Measurements from ENCODE around the gene SHLD1. TPM values are rescaled to one million over a fixed set of nuclear protein-coding genes. Genes with fewer than 3 reads are reported as not detected.

Gene SHLD1
- total and polyA plus RNA-seq, 2 experiments from 2014 or later = 1.4 to 15.0 TPM

DNA sequence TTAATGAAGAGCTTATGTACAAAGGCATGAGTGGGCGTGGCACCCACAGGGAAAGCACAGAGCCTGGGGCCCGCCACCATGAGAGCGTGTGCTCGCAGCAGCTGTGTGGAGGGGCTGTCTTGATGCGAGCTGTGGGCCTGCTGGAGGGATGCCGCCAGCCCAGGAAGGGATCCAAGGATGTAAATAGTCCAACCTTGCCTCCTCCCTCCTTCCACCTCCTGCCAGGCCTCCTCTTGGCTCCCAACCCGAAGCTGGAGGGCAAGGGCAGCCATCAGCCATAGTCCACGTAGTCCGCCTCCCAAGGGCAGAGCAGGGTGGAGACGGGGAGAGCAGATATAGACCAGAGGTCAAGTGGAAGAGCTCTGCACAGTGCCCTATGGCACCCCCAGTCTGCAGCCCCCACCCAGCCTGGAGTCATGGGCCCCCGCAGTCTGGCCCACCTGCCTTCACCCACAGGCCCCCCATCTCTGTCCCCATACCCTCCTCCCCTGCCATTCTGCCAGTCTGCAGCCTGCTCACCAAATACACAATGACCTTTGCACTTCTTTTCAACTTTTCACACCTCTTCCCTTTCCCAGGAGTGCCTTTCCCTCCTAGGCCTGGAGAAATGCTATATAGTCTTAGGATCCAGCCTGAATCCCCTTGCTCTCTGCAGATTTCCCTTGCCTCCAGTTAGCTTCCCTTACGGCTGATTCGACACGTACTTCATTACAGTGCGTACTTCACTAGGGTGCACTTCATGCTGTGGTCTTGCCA lies 77.1 kb downstream of the SHLD1 start (continued):
- no peak for TF ChIP-seq REST (IDR thresholded peaks at IDR 0.05; ENCODE audit: unreplicated experiment)
- TF ChIP-seq, protein P1, sequence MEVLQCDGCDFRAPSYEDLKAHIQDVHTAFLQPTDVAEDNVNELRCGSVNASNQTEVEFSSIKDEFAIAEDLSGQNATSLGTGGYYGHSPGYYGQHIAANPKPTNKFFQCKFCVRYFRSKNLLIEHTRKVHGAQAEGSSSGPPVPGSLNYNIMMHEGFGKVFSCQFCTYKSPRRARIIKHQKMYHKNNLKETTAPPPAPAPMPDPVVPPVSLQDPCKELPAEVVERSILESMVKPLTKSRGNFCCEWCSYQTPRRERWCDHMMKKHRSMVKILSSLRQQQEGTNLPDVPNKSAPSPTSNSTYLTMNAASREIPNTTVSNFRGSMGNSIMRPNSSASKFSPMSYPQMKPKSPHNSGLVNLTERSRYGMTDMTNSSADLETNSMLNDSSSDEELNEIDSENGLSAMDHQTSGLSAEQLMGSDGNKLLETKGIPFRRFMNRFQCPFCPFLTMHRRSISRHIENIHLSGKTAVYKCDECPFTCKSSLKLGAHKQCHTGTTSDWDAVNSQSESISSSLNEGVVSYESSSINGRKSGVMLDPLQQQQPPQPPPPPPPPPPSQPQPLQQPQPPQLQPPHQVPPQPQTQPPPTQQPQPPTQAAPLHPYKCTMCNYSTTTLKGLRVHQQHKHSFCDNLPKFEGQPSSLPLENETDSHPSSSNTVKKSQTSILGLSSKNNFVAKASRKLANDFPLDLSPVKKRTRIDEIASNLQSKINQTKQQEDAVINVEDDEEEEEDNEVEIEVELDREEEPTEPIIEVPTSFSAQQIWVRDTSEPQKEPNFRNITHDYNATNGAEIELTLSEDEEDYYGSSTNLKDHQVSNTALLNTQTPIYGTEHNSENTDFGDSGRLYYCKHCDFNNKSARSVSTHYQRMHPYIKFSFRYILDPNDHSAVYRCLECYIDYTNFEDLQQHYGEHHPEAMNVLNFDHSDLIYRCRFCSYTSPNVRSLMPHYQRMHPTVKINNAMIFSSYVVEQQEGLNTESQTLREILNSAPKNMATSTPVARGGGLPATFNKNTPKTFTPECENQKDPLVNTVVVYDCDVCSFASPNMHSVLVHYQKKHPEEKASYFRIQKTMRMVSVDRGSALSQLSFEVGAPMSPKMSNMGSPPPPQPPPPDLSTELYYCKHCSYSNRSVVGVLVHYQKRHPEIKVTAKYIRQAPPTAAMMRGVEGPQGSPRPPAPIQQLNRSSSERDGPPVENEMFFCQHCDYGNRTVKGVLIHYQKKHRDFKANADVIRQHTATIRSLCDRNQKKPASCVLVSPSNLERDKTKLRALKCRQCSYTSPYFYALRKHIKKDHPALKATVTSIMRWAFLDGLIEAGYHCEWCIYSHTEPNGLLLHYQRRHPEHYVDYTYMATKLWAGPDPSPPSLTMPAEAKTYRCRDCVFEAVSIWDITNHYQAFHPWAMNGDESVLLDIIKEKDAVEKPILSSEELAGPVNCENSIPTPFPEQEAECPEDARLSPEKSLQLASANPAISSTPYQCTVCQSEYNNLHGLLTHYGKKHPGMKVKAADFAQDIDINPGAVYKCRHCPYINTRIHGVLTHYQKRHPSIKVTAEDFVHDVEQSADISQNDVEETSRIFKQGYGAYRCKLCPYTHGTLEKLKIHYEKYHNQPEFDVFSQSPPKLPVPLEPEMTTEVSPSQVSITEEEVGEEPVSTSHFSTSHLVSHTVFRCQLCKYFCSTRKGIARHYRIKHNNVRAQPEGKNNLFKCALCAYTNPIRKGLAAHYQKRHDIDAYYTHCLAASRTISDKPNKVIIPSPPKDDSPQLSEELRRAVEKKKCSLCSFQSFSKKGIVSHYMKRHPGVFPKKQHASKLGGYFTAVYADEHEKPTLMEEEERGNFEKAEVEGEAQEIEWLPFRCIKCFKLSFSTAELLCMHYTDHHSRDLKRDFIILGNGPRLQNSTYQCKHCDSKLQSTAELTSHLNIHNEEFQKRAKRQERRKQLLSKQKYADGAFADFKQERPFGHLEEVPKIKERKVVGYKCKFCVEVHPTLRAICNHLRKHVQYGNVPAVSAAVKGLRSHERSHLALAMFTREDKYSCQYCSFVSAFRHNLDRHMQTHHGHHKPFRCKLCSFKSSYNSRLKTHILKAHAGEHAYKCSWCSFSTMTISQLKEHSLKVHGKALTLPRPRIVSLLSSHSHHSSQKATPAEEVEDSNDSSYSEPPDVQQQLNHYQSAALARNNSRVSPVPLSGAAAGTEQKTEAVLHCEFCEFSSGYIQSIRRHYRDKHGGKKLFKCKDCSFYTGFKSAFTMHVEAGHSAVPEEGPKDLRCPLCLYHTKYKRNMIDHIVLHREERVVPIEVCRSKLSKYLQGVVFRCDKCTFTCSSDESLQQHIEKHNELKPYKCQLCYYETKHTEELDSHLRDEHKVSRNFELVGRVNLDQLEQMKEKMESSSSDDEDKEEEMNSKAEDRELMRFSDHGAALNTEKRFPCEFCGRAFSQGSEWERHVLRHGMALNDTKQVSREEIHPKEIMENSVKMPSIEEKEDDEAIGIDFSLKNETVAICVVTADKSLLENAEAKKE (CRISPR knock-in tag; IDR thresholded peaks at IDR 0.05) = no peak

- peaks cover 14% of the 10 kb centered on the region for H3K4me1 ChIP-seq (ENCODE audit: insufficient read depth)
- no peak for TF ChIP-seq REST (IDR thresholded peaks at IDR 0.05; ENCODE audit: unreplicated experiment)
- no peak for TF ChIP-seq EZH2phosphoT487 (IDR thresholded peaks at IDR 0.05; ENCODE audit: unreplicated experiment)
- TF ChIP-seq ZNF331 (CRISPR knock-in tag; IDR thresholded peaks at IDR 0.05; ENCODE audit: low read depth) = no peak
- no peak for TF ChIP-seq ETS1 (IDR thresholded peaks at IDR 0.05)
- TF ChIP-seq, protein P2, sequence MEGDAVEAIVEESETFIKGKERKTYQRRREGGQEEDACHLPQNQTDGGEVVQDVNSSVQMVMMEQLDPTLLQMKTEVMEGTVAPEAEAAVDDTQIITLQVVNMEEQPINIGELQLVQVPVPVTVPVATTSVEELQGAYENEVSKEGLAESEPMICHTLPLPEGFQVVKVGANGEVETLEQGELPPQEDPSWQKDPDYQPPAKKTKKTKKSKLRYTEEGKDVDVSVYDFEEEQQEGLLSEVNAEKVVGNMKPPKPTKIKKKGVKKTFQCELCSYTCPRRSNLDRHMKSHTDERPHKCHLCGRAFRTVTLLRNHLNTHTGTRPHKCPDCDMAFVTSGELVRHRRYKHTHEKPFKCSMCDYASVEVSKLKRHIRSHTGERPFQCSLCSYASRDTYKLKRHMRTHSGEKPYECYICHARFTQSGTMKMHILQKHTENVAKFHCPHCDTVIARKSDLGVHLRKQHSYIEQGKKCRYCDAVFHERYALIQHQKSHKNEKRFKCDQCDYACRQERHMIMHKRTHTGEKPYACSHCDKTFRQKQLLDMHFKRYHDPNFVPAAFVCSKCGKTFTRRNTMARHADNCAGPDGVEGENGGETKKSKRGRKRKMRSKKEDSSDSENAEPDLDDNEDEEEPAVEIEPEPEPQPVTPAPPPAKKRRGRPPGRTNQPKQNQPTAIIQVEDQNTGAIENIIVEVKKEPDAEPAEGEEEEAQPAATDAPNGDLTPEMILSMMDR (conservative IDR thresholded peaks at IDR 0.05; ENCODE audit: low read depth in 2 of 2) = no peak
These were observed 77.7 kb downstream of the SHLD1 start for GRCh38 chr20:5827861-5828260.

More at GRCh38 chr20:5827861-5828260, 77.7 kb downstream of the SHLD1 start:
- Histone ChIP-seq H3K9me2 (ENCODE audit: insufficient read depth) (no peaks in the 10 kb centered on the region; the same call in 1 of the 2 replicates), H3K79me2 (replicated peaks; ENCODE audit: insufficient read depth) (no peaks in the 10 kb centered on the region), H3K27ac (ENCODE audit: low read depth) (no peak overlapping the region), H3K4me2 (no peak overlapping the region), H3F3A (replicated peaks; ENCODE audit: low read depth) (no peaks in the 10 kb centered on the region), H3K4me3 (no peak overlapping the region), H3K27me3 (ENCODE audit: insufficient read depth) (no peaks in the 10 kb centered on the region), H2AFZ (no peak overlapping the region), H4K20me1 (replicated peaks; ENCODE audit: insufficient read depth) (no peaks in the 10 kb centered on the region), H3K36me3 (ENCODE audit: insufficient read depth) (no peaks in the 10 kb centered on the region)
- H3K27me3 Mint-ChIP-seq (ENCODE audit: insufficient read depth, low read depth, poor library complexity) = peaks cover 7% of the 10 kb centered on the region
- no peak overlapping the region for H3K4me3 Mint-ChIP-seq
- peaks cover 2% of the 10 kb centered on the region; the same call in 2 of the 3 replicates for H3K36me3 Mint-ChIP-seq (ENCODE audit: low read depth)
- no peaks in the 10 kb centered on the region for H3K9me3 Mint-ChIP-seq
- no peak for DNase-seq (ENCODE audit: low spot score)
- ATAC-seq = no peak
- H3K27ac Mint-ChIP-seq = no peak overlapping the region
- peaks cover 23% of the 10 kb centered on the region for H3K4me1 Mint-ChIP-seq
